ENCODE data around the gene ATP10B. TPM values are rescaled to one million over a fixed set of nuclear protein-coding genes. Genes with fewer than 3 reads are reported as not detected.

Gene ATP10B
- total and polyA plus RNA-seq, 12 donors = 0.03 to 0.35 (median 0.13) TPM; not detected in 4

- H3K27ac ChIP-seq = no peak overlapping the region
- H3K4me3 ChIP-seq = no peak overlapping the region
- DNase-seq = no peak
- H3K36me3 ChIP-seq (replicated peaks in 1 of 2) = no peaks in the 10 kb centered on the region
- H3K27me3 ChIP-seq = no peaks in the 10 kb centered on the region
- H3K9me3 ChIP-seq (replicated peaks in 1 of 3) = no peaks in the 10 kb centered on the region
- 49 to 65% (median 62%) methylated on average over 2 of the region's 2 CpGs for WGBS, 4 donors
- H3K4me1 ChIP-seq (replicated peaks in 1 of 2) = no peaks in the 10 kb centered on the region
- TF ChIP-seq CTCF (IDR thresholded peaks at IDR 0.05) (no peak), POLR2A (IDR thresholded peaks at IDR 0.05) (no peak)
- intact Hi-C loops (cut with DNase I) = no loop called here
These were observed 7.8 kb downstream of the ATP10B start for GRCh38 chr5:160844177-160844576.

GRCh38 chr5:160843240-160843639, 8.8 kb downstream of the ATP10B start:
- intact Hi-C loops (cut with DNase I) = no loop called here
- Histone ChIP-seq H3K27me3 (no peaks in the 10 kb centered on the region), H3K4me3 (no peak overlapping the region), H3K4me1 (replicated peaks in 1 of 2) (no peaks in the 10 kb centered on the region), H3K9me3 (replicated peaks in 1 of 3) (no peaks in the 10 kb centered on the region), H3K36me3 (replicated peaks in 1 of 2) (no peaks in the 10 kb centered on the region), H3K27ac (no peak overlapping the region)
- TF ChIP-seq POLR2A (IDR thresholded peaks at IDR 0.05) (no peak), CTCF (IDR thresholded peaks at IDR 0.05) (no peak)
- WGBS, 4 donors = 30 to 40% (median 36%) methylated on average over 2 of the region's 2 CpGs
- no peak for DNase-seq

GRCh38 chr5:160837749-160838593, 14.0 kb downstream of the ATP10B start:
- Histone ChIP-seq H3K4me3 (no peak overlapping the region), H3K27me3 (no peaks in the 10 kb centered on the region), H3K4me1 (replicated peaks in 1 of 2) (no peaks in the 10 kb centered on the region), H3K27ac (no peak overlapping the region), H3K36me3 (replicated peaks in 1 of 2) (no peaks in the 10 kb centered on the region), H3K9me3 (replicated peaks in 1 of 3) (no peaks in the 10 kb centered on the region)
- 59 to 71% (median 66%) methylated on average over 3 of the region's 3 CpGs for WGBS, 4 donors
- intact Hi-C loops (cut with DNase I) = no loop called here
- TF ChIP-seq CTCF (IDR thresholded peaks at IDR 0.05) = no peak
- no peak for TF ChIP-seq POLR2A (IDR thresholded peaks at IDR 0.05)
- no peak for DNase-seq

GRCh38 chr5:160837211-160837610, 14.8 kb downstream of the ATP10B start:
- Histone ChIP-seq H3K36me3 (replicated peaks in 1 of 2) (no peaks in the 10 kb centered on the region), H3K4me1 (replicated peaks in 1 of 2) (no peaks in the 10 kb centered on the region), H3K27ac (no peak overlapping the region), H3K4me3 (no peak overlapping the region), H3K27me3 (no peaks in the 10 kb centered on the region), H3K9me3 (replicated peaks in 1 of 3) (no peaks in the 10 kb centered on the region)
- intact Hi-C loops (cut with DNase I) = no loop called here
- WGBS, 4 donors = 0 to 3% (median 2%) methylated on average over 1 of the region's 1 CpG
- TF ChIP-seq POLR2A (IDR thresholded peaks at IDR 0.05) (no peak), CTCF (IDR thresholded peaks at IDR 0.05) (no peak)
- DNase-seq = no peak

Measured in adrenal gland (tissue), 12 donors.